Stimulated activated CD4-positive, alpha-beta T cell treated with anti-CD3 and anti-CD28 coated beads, Interleukin-1b, Interleukin-23, amount 100 ng/mL, for 4 hours (primary cell): ENCODE data around the gene TNRC6B.
"Not testable (repeated sequence)": the region's sequence is repeated elsewhere in the genome, so short reads cannot be mapped to it uniquely, and the experiment has no call there.

Source experiments
- DNase-seq, 2 donors: peaks; one replicate each; pipeline ENCODE4 v3.0.0-alpha.2; 2020; ENCODE audit warnings: low read depth in 2 of 2

The TNRC6B gene

DNA sequence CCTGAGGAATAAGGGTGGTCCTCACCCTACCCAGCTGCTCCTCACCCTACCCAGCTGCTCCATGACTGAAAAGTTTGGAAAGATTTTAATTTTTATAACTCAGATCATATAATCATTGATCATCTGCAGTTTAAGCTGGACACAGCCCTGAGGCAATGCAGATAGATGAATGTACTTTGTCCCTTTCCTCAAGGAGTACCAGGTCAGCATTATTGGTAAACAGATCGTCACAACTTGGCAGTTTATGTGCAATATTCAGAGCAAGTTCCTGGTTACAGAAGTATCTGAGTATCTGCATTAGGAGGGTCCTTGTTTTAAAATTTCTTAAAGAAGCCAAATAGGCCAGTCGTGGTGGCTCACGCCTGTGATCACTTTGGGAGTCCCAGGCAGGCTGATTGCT lies 3.6 kb downstream of the TNRC6B start:
- DNase-seq, result no peak

DNA sequence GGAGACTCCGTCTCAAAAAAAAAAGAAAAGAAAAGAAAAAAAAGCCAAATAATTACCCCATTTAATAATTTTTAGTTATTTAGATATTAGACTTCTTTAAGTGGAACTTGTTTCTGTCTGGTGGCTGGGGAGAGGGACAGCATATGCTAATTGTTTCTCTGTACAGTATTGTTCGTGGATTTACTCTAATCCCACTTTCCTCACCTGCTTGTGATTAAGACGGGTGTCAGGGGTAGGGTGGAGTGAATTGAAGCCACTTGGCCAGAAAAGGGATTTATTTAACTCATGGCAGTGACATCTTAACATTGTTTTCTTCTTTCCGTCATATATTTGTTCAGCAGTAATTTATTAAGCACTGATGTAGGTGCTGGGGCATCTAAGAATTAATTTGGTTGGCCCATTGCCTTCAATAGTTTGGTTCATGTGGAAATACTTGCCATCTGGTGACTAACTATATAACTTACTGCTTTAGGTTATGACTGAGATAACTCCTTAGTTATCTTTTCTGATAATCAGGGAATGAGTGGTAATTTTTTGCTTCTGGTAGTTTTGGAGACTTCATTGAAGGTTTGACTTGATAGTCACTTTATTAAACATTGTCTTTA lies 4.6 kb downstream of the TNRC6B start:
- no peak for DNase-seq

- no peak for DNase-seq
Measured at GRCh38 chr22:40183029-40183581, 5.4 kb downstream of the TNRC6B start.

GRCh38 chr22:40183603-40184002 lies 5.9 kb downstream of the TNRC6B start:
- DNase-seq, result not testable (repeated sequence)

GRCh38 chr22:40187389-40187788 lies 9.7 kb downstream of the TNRC6B start:
- DNase-seq, result no peak

DNA sequence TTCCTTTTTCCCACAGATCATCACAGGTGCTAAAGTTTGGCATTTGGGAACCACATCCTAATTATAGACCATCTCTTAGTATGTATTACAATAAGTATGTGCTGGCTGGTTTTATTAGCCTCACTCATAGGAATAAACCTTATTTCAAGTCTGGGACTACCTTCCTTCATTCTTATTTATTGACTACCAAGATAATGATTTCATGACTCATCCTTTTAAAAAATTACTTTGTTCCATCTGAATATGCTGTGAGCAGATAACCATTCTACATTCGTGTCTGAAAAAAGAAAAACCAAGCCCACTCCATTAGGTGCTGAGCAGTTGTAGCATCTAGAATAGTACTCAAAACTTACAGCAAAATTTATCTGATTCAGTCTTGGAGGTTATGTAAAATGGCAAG lies 12.3 kb downstream of the TNRC6B start:
- DNase-seq, result no peak

- no peak for DNase-seq
Measured at GRCh38 chr22:40190501-40190900, 12.8 kb downstream of the TNRC6B start.

- DNase-seq, result no peak
Measured at GRCh38 chr22:40193429-40194421, 16.0 kb downstream of the TNRC6B start.

DNA sequence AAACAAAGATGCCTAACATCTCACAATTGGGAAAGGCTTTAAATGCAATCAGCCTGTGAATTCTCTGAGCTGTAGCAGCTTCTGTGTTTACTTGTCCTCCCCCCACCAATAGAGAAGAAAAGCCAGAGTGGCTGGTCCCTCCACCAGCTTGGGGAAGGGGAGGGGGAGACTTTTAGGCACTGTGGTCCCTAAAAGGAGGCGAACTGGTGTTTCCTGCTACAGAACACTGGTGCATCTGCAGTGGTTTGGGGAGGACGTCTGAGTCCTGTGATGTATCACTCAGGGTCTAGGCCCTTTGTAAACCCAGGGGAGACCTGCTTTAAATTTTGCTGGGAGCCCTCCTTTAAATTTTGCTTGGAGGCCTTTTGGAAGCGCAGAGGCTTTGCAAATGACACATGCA lies 16.9 kb downstream of the TNRC6B start:
- DNase-seq, result no peak

DNA sequence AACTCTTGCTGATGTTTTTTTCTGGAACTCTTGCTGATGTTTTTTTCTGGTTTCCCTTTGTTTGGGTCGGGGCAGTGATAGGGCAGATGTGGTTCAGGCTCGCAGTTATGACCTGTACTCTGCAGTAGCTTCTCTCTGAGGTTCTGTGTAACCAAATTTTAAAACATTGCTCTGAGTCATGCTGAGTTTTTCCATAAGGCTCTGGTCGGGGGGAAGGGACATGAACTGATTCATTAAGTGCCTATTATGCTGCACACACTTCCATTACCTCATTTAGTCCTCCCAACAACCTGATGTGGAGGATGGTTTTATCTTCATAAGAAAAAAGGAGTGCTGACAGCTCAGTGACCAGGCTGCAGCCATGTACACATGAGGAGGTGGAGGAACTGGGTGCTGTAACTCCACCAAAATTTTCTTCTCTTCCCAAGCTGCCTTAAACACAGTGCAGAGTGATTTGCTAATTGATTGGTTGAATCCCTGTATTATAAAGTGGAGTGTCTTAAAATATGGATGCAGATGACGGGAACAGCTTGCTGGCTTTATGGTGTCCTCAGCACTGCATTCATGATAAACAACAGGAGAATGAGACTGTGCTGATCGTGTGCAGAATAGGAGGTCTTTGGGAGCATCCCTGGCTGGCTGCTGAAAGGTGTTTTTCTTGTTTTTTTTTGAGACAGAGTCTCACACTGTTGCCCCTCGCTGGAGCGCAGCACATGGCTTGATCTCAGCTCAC lies 19.1 kb downstream of the TNRC6B start:
- DNase-seq, result peak in 1 of 2 donors; percentile 27

DNA sequence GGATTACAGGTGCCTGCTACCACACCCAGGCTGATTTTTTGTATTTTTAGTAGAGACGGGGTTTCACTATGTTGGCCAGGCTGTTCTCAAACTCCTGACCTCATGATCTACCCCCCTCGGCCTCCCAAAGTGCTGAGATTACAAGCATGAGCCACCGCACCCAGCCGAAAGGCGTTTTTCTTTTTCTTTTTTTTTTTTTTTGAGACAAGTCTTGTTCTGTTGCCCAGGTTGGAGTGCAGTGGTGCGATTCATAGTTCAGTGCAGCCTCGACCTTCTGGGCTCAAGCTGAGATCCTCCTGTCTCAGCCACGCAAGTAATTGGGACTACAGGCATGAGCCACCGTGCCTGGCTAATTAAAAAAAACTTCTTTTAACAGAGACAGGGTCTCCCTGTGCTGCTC lies 19.7 kb downstream of the TNRC6B start:
- DNase-seq, result not testable (repeated sequence)

DNA sequence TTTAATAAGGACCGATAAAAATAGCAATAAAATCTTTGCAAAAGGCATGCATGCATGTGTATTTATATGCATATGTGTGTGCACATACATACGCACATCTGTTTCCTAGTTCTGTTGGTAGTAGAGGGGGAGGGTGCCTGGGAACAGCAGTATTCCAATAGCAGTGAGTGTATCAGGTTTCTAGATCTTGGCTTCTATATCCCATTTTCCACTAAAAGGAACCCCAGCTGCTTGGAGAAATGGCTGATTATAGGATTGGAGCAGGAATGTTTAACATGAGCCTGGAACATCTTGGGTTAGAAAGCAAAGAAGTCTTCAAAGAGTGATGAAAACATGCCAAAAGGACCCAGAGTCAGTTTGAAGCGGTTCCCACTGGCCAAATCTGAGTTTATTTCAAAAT lies 21.0 kb downstream of the TNRC6B start:
- DNase-seq, result no peak

- DNase-seq, result no peak
Measured at GRCh38 chr22:40199223-40199622, 21.5 kb downstream of the TNRC6B start.

GRCh38 chr22:40199852-40200251 lies 22.1 kb downstream of the TNRC6B start:
- no peak for DNase-seq

- no peak for DNase-seq
Measured at GRCh38 chr22:40200795-40201530, 23.2 kb downstream of the TNRC6B start.

DNA sequence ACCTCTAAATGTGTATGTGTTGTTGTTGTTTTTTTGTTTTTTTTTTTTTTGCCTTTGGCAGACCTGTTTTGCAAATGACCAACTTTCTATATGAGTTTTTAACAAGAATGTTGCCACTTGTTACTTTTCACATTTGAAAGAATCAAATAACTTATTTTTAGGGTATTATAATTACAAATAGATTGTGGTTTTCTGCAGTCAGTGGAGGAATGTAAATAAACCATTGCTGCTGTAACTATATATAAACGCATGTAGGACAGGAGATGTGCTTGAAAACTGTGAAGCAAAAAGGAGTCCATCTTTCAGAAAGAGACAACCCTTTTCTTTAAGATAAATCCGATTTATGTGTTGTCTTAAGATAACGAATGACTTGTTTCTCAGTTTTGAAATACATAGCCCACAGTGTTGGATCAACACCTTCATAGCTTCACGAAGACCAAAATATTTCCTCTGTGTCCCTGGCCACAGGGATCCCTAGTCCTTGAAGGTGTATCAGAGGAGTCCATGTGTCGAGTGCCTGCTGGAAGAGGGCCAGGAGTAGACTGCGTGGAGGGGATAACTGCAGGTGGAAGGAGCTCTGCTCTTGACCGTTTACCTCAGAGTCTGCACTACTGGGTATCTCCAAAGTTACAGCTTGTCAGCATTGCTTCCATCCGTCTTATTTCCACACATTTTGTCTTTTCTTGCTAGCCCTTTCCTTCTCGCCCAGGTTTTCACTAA lies 24.7 kb downstream of the TNRC6B start:
- DNase-seq, result no peak

DNA sequence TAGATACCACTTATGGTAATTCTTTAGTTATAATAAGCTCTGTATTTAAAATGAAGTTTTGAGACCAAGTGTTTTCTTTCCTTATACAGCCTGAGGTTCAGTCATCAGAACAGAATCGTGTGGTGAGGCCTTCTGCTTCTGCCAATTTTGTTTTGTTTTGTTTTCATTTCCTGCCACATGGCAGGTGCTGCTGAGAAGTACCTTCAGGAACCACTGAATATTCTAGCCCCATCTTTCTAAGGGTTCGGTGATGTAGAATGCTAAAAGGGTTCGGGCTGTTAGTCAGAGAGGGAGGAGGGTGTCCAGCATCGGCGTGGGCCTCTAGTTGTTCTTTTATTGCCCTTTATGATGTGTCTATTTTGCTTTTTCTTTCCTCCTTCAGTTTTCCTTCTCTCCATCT lies 25.8 kb downstream of the TNRC6B start:
- DNase-seq, result peak in 1 of 2 donors; percentile 28

DNA sequence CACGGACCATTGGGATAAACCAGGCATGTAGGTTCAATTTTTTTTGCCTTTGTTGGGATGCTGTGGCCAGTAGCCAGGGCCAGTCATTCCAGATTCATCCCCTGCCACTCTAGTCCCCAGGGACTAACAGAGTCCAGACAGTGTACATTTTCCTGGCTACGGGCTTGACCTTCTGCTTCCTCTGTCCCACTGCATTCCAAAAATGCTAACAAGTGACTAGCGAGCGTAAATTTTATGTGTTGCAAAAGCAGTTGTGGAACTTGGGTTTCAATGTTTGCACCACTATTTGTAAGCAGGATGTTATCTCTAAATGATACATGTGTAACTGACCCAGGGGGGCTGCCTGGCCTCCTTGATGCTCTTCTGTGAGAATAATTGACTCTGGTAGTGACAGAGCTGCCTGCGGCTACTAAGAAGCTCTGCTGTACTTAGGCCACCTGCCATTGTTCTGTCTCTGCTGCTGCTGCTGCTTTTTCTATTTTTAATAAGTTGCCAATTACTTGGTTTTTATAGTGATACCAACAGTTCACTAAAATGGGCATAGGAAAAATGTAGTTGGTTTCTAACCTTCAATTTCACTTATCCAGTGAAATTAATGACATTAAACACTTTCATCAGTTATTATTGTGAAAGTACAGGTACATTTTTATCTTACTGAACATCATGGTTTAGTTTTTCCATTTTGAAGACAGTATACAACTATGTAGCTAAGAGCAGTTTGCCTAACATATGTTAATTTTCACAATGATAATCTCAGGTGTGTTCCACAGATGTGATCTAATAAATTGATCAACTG lies 26.8 kb downstream of the TNRC6B start:
- DNase-seq, result no peak

GRCh38 chr22:40206561-40206960 lies 28.8 kb downstream of the TNRC6B start:
- no peak for DNase-seq

- no peak for DNase-seq
Measured at GRCh38 chr22:40210818-40211217, 33.1 kb downstream of the TNRC6B start.
